Stimulated activated CD4-positive, alpha-beta T cell treated with anti-CD3 and anti-CD28 coated beads, Interleukin-2, amount 100 ng/mL, for 48 hours (primary cell): Measurements from ENCODE around the gene PTGER4.
"Not testable (repeated sequence)": the region's sequence is repeated elsewhere in the genome, so short reads cannot be mapped to it uniquely, and the experiment has no call there.

ENCODE experiments used
- DNase-seq, 2 donors: peaks; one replicate each; pipeline ENCODE4 v3.0.0-alpha.2; 2020

The PTGER4 gene

DNA sequence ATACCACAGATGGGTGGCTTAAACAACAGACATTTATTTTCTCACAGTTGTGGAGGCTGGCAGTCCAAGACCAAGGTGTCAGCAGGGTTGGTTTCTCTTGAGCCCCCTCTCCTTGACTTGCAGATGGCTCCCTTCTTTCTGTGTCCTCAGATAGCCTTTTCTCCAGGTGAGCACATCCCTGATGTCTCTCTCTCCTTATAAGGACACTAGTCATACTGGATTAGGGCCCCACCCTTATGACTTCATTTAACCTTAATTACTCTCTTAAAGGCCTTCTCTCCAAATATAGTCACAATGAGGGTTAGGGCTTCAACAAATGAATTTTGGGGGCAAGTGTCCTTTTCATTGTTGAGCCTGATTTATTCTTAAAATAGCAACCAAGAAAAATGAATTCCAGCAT, 14.7 kb downstream of the PTGER4 start:
- DNase-seq: no peak

DNA sequence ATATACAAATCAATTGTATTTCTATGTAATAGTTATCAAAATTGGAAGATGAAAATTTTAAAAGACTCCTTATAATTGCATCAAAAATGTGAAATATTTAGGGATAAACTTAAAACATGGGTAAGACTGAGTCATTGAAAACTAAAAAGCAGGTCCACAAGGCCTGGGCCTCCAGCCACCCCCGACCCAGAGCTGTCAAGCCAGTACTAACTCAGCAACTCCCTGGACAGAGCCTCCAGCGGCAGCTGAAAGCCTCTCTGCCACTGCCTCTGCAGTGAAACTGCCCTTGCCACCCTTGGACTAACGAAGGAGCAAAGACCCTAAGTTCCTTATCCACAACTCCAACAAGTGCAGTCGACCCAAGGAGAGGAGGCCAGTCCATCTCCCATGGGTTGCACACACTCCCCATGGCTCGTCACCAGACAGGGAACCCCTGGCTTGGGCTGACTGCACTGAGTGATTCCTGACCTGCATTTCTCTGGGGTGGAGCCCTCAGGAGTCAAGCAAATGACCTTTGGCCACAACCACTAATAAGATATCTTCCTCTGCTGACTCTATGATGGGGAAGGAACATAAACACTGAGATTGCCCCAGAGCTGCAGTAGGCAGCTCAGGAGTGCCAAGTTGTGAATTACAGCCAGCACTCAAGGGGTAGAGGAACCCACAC, 20.5 kb downstream of the PTGER4 start:
- no peak for DNase-seq

DNA sequence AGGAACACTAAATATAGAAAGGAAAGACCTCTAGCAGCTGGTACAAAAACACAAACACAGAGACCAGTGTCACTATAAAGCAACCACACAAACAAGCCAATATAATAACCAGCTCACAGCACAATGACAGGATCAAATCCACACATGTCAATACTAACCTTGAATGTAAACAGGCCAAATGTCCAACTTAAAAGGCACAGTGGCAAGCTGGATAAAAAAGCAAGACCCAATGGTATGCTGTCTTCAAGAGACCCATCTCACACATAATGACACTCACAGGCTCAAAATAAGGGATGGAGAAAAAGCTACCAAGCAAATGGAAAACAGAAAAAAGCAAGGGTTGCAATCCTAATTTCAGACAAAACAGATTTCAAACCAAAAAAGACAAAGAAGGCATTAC, 22.3 kb downstream of the PTGER4 start:
- not testable (repeated sequence) for DNase-seq

DNA sequence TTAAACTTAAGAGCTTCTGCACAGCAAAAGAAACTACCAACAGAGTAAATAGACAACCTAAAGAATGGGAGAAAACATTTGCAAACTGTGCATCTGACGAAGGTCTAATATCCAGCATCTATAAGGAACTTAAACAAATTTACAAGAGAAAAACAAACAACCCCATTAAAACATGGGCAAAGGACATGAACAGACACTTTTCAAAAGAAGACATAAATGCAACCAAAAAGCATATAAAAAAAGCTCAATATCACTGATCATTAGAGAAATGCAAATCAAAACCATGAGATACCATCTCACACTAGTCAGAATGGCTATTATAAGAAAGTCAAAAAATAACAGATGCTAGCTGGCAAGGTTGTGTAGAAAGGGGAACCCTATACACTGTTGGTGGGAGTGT, 25.8 kb downstream of the PTGER4 start:
- not testable (repeated sequence) for DNase-seq

DNA sequence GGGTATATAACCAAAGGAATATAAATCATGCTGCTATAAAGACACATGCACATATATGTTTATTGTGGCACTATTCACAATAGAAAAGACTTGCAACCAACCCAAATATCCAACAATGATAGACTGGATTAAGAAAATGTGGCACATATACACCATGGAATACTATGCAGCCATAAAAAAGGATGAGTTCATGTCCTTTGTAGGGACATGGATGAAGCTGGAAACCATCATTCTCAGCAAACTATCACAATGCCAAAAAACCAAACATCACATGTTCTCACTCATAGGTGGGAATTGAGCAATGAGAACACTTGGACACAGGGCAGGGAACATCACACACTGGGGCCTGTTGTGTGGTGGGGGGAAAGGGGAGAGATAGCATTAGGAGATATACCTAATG, 30.9 kb downstream of the PTGER4 start:
- not testable (repeated sequence) for DNase-seq

DNA sequence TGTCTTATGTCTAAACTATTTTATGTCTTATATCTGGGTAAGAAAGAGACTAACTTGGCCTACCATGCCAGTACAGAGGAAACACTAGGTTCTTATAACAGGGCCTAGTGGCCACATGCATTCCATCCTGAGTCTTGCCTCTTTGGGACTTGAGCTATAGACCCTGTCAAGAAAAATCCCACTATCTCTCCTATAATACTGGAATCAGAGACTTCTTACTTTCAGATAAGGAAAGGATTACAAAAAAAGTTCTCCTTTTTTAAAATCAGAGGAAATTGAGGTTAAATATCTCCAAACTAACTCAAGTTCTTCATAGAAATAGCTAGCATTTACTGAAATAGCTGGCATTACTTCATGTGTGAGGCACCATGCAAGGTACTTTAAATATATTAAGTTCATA, 34.3 kb downstream of the PTGER4 start:
- DNase-seq: no peak

DNA sequence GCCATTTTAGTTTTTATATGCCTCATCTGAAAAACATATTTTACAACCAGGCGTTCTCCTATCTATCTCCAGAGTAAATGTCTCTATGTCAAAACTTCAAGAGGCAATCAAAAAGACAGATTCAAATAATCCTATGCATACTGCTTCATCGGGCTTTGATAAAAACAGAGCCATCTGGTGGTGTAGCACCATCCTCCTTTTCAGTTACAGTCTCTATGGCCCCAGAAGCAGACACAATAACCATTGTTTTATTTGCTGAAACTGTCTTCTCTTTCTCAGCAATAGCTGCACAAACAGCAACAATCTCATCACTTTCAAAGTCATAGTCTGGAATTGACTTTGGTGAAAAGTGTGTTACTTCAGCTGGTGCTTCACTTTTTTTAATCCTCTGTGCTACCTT, 36.3 kb downstream of the PTGER4 start:
- no peak for DNase-seq

DNA sequence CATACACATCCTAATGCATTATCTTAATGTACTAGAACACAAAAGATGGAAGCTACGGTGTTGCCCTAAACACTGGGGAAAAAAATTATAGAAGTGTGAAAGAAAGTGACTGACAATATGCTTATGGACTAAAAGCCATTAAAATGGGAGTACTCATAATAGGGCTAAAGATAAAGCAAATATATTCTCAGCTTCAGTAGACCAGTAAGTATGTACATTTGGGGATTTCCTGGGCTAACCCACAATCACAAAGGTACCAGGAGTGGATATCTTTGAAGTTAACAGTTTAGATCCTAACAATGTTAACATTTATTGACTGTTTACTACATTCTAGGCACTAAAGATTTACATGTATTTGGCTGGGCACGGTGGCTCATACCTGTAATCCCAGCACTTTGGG, 36.9 kb downstream of the PTGER4 start:
- no peak for DNase-seq

DNA sequence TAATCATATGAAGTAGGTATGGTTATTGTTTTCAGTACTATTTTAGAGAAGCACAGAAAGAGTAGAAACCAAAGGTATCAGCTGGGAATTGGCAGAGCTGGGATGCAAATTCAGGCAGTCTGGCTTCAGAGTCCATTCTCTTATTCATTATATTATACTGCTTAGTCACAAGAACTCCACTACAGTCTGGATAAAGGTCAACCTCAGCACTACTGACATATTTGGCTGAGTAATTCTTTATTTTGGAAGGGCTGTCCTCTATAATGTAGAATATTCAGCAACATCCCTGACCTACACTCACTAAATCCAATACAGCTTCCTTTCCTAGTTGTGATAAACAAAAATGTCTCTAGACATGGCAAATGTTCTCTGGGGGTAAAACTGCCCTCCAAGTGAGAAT, 37.6 kb downstream of the PTGER4 start:
- no peak for DNase-seq

DNA sequence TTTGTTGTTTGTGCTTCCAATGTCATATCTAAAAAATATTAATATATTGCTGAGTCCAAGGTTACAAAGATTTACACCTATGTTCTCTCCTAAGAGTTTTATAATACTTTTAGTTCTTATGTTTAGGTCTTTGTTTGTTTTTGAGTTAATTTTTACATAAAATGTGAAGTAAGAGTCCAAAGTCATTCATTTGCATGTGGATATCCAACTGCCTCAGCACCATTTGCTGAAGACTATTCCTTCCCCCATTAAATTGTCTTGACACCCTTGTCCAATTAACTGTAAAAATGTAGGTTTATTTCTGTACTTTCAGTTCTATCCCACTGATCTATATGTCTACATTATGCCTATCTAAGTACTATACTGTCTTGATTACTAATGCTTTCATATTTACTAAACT, 40.4 kb downstream of the PTGER4 start:
- DNase-seq: no peak

DNA sequence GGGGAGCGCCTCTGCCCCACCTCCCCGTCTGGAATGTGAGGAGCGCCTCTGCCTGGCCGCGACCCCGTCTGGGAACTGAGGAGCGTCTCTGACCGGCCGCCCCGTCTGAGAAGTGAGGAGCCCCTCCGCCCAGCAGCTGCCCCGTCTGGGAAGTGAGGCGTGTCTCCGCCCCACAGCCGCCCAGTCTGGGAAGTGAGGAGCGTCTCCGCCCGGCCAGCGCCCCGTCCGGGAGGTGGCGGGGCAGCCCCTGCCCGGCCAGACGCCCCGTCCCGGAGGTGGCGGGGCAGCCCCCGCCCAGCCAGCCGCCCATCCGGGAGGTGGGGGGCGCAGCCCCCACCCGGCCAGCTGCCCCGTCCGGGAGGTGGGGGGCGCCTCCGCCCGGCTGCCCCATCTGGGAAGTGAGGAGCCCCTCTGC, 42.8 kb downstream of the PTGER4 start:
- not testable (repeated sequence) for DNase-seq

DNA sequence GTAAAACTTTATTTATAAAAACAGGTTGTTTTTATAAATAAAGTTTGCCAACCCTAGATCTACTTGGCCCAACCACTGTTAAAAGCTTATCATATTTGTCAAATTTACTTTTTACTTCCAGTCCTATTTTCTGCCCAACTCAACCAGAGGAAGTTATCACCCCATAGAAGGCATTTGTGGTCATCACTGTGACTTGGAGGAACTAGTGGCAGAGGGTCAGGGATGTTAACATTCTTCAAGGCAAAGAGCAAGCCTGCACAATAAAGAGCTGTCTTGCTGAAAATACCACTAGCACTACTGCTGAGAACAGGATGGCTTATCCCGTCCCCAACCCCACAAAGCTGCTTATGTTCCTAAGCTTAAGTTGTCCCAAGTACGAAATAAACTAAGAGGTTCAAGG, 53.7 kb downstream of the PTGER4 start:
- DNase-seq: no peak

DNA sequence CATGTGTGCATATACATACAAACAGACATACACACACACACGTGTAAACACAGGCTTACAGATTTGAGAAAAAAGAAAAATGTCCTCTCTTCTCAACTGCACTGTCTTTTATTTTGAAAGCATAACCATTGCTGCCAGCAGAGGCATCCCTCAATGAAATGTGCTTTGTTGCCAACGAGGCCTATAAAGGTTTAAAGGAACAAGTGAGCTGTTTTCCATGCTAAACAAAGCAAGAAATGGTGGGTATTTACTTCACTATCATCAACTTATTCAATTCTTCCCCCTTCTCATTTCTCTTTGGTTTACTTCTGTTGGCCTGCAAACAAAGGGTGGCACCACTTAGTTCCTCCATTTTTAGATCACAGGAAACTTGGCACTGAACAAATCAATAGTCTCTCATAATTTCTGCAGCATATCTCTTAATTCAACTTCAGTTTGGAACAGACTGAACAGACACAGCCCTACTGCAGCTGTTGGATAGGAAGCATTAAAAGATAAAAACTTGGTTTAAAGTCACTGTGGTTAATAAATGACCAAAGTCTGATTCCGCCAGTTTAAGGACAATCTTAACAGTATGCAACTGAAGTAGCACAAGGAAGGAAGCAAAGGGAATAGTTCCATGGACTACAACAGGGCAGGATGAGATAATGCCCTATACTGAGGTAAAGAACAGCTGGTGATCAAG, 54.3 kb downstream of the PTGER4 start:
- no peak for DNase-seq

DNA sequence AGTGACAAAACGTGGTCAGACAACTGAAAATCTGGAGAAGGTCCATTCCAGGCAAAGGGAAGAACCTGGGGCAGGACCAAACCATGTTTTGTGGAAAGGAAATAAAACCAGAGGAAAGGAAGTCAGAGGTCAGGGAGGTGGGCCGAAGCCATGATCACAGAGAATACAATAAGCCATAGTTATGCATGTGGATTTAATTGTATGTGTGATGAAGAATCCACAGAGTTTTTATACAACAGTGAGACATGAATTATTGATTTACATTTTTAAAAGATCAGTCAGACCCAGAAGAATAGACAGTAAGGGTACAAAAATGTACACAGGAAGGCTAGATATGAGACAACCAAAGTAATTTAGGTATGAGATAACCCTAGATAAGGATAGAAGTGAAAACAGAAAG, 55.3 kb downstream of the PTGER4 start:
- DNase-seq: no peak

DNA sequence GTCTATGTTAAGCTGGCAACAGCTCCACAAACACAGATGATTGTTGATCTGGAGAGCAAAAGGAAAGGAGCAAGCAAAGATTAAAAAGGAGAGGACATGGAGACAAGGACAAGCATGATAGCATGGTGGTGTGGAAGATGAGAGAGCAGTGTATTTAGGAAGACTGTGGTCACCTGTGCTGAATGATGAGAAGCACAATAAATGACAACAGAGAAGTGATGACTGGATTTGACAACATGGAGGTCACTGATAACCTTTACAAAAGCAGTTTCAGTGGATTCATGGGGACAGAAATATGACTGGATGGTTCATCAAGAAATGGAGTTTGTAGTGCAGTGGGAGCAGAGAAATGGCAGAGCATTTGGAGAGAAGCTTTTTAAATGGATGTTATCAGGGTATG, 55.9 kb downstream of the PTGER4 start:
- DNase-seq: no peak

DNA sequence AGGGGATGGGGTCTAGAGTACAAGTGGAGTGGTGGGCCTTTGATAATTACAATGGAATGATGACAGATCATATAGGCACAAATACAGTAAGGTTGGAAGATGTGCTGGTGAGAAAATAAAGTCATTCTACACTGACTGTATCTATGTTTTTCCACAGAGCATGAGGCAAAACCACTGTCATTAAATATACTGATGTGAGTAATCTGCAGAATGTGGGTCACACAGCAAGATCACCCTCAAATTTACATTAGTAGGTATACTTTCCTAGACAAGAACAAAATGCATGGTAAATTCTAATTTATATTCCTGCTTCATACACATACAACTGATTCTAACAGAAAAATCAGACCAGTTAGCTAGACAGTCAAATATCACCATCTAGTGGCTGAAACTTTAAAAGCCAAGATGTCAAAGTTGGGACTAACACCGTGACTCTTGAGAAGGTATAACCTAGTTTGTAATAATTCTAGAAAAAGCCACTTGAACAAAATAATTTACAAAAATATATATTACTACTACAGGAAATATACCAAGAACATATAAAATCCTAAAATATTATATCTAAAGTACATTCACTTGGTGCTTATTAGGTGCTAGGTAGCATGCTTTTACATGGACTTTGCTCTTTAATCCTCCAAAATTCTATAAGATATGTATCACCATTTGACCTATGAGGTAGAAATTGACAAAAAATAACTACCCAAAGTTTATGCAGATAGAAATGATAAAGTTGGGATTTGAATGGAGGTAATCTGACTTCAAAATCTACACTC, 56.6 kb downstream of the PTGER4 start:
- no peak for DNase-seq

DNA sequence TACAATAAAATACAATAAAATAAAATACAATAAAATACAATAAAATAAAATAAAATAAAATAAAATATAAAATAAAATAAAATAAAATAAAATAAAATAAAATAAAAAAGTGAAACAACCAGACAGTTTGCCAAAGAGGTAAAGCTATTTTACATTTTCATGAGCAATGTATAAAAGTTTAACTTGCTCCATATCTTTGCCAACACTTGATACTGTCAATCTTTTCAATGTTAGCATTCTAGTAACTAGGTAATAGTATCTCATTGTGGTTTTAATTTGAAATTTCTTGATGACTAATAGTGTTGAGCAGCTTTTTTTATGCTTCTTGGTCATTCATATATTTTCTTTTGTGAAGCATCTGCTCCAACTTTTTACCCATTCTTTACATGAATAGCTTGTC, 58.8 kb downstream of the PTGER4 start:
- no peak for DNase-seq
